GM10266 (cell line): ENCODE results near the gene GSTM1.
"Not testable (repeated sequence)": the region's sequence is repeated elsewhere in the genome, so short reads cannot be mapped to it uniquely, and the experiment has no call there.

ENCODE experiments used
- DNase-seq: peaks from one replicate; pipeline ENCODE4 v3.0.0; 2012; ENCODE audit errors: extremely low spot score
- TF ChIP-seq, protein P1 (sequence below): IDR thresholded peaks from 2 replicates; pipeline ENCODE4 v1.5.1; 2012; ENCODE audit warnings: mild to moderate bottlenecking, low read depth; ENCODE audit not compliant: control insufficient read depth, insufficient read depth; ENCODE audit errors: missing control alignments

GSTM1 gene

DNA sequence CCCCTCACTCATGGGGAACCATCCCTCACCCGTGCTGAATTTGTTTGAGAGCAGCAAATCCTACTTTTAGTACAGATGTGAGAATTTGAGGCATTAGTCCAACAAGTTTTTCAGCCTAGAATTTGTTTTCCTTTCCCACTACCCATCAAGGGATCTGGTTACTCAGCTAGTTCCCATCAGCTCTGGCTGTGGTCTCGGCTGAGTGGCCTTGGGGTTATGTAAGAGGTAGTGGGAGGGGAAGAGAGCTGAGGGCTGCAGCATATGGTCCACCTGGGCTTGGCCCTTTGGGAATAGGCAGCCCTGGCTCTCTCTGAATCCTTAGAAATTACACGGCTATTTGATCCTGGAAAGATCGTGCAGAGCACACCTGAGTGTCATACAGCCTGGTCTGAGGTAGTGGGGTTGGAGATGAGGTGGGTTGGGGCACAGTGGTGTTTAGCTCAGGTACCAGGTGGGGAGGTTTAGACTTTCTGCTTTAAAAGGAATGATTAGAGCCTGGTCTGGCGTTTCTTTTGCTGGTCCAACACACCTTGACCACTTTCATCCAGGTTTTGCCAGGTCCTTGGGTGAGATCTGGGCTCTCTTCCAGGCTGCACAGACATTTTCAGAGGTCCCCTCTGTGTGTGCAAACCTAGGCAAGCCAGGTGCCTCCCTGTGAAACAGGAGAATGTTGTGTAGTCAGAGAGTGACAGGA is 27.5 kb upstream of the GSTM1 start:
- DNase-seq, result no peak
- TF ChIP-seq, protein P1, sequence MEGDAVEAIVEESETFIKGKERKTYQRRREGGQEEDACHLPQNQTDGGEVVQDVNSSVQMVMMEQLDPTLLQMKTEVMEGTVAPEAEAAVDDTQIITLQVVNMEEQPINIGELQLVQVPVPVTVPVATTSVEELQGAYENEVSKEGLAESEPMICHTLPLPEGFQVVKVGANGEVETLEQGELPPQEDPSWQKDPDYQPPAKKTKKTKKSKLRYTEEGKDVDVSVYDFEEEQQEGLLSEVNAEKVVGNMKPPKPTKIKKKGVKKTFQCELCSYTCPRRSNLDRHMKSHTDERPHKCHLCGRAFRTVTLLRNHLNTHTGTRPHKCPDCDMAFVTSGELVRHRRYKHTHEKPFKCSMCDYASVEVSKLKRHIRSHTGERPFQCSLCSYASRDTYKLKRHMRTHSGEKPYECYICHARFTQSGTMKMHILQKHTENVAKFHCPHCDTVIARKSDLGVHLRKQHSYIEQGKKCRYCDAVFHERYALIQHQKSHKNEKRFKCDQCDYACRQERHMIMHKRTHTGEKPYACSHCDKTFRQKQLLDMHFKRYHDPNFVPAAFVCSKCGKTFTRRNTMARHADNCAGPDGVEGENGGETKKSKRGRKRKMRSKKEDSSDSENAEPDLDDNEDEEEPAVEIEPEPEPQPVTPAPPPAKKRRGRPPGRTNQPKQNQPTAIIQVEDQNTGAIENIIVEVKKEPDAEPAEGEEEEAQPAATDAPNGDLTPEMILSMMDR, result no peak

DNA sequence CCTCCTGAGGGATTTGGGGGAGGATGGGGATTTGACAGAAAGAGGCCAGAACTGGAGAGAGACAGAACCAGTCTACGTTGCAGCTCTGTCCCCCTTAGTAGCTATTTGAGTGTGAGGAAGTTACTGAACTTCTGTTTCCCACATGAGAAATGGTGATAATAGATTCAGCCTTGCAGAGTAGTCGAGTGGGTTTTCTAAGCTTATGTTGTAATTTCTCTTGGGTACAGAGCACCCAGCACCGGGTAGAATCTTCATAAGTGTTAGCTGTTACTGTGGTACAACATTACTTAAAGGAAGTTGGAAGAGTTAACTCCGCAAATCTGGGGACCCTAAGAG is 27.0 kb upstream of the GSTM1 start:
- not testable (repeated sequence) for DNase-seq

DNA sequence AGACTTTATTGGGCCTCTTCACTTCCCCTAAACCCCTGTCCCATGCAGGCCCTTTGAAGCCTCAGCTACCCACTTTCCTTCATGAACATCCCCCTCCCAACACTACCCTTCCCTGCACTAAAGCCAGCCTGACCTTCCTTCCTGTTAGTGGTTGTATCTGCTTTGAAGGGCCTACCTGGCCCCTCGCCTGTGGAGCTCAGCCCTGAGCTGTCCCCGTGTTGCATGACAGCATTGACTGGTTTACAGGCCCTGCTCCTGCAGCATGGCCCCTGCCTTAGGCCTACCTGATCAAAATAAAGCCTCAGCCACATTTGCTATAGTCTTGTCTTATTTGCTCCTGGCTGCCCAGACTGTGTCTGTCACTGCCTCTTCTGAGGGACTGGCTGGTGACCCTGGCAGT is 26.2 kb upstream of the GSTM1 start:
- no peak for DNase-seq
- TF ChIP-seq, protein P1, result no peak

DNA sequence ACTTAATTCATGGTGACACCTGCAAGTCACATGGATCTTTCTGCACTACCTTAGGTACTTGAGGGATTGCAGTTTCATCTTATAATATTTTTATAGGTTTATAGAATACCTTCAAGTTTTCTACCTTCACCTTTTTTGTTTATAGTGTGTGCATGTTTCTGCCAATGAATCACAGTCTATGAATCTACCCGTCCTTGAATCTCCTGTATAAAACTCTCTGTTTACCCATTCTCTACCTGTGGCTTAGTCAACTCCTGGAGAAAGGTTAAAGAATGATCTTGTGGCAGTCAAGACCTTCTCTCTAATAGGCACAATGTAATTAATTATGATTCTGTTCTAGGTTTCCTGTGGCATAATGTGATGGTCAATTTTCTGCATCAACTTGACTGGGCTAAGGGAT is 22.9 kb upstream of the GSTM1 start:
- peak; percentile 0 for DNase-seq
- TF ChIP-seq, protein P1, result no peak

DNA sequence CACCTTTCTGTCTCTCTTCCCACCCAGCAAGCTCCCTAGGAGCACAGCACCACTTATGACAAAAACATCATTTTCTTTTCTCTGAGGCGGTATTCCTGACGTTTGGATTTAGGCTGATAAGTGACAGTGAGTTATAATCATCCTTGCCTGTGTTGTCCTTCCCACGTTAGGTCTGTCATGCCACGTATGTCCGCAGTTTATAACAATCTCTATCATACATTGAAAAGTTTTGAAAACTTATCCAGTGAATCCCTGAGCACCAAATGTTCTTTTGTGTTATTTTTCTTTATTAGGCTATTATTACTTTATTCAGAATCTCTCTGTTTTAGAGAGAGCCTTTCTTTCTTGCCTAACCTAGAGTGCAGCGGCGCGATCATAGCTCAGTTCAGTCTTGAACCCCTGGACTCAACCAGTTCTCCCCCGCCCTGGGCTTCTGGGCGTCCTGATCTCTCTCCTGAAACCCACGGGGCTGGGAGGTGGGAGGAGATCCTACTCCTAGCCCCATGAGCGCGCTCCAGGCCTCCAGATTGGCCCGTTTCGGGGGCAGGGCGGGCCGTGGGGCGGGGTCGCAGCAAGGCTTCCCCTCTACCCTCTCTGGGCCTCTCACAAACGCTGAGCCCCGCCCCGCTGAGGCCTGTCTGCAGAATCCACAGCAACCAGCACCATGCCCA is 20.0 kb upstream of the GSTM1 start, which contains the start of gene GSTM2:
Gene GSTM2, plus strand, starts transcription at position 606 of the 671 bp plus-strand sequence. Its CDS starts 59 bp downstream, at position 665.
- DNase-seq, result peak; percentile 84
- TF ChIP-seq, protein P1, result no peak

DNA sequence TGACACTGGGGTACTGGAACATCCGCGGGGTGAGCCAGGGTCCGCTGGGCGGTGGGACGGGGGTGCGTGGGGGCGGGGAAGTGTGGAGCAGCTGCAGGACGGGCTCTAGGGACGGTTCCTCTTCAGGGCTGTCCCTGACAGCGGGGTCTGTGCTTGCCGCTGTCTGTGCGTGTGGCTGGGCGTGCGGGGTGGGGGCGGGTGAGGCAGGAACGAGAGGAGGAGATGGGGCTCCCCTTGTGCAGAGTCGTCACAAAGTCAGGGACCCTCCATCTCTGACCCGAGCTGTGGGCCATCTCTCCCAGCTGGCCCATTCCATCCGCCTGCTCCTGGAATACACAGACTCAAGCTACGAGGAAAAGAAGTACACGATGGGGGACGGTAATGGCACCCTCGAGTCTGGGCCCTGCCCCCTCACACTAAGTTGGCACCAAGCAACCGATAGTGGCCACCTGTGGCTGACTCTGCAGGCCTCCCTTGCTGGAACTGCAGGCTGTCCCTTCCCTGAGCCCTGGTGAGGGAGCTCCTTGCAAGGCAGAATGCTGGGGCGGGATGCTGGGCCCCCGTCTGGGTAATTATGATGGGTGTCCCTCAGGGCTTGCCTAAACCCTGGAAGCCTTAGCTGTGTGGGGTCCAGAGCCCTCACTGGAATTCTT is 19.4 kb upstream of the GSTM1 start:
- DNase-seq, result peak; percentile 3
- TF ChIP-seq, protein P1, result no peak

DNA sequence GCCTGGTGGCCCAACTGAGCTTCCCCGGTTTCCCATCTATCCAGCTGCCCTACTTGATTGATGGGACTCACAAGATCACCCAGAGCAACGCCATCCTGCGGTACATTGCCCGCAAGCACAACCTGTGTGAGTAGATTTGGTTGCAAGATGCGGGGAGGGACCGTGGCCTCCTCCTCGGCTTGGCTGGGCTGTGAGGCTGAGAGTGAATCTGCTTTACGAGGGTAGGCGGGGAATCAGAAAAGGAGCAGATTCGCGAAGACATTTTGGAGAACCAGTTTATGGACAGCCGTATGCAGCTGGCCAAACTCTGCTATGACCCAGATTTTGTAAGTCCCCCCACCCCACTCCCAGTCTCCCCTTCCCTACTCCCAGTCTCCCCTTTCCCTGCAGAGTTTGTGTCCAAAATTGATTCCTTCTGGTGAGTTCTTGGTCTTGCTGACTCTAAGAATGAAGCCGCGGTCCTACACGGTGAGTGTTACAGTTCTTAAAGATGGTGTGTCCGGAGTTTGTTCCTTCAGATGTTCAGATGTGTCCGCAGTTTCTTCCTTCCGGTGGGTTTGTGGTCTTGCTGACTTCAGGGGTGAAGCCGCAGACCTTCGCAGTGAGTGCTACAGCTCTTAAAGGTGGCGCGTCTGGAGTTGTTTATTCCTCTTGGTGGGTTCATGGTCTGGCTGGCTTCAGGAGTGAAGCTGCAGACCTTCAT is 18.2 kb upstream of the GSTM1 start:
- peak; percentile 5 for DNase-seq
- TF ChIP-seq, protein P1, result no peak

DNA sequence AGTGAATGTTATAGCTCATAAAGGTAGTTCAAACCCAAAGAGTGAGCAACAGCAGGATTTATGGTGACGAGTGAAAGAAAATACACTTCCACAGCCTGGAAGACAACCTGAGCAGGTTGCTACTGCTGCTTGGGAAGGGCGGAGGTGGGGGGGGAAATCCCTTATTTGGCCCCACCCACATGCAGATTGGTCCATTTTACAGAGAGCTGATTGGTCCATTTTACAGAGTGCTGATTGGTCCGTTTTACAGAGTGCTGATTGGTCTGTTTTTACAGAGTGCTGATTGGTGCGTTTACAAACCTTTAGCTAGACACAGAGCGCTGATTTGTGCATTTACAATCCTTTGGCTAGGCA is 17.7 kb upstream of the GSTM1 start:
- not testable (repeated sequence) for DNase-seq
